CD4-positive, alpha-beta T cell (primary cell): Measurements from ENCODE around the gene NTNG2. TPM values are rescaled to one million over a fixed set of nuclear protein-coding genes. Genes with fewer than 3 reads are reported as not detected.

Experiments
- ATAC-seq: fragments of 200-7000 bp; cut with Tn5 transposase; one replicate; pipeline ENCODE4 v1.10.0; 2022; ENCODE audit warnings: mild to moderate bottlenecking; ENCODE audit not compliant: poor library complexity
- CTCF ChIA-PET: fragments of 350-600 bp; sonication (Branson Sonifier 250); formaldehyde crosslinking; loops from one replicate; lab custom pipeline; 2021; ENCODE audit warnings: antibody characterized with exemption, inconsistent platforms; lab: Charles Lee
- POLR2A ChIA-PET: fragments of 350-600 bp; sonication (Branson Sonifier 250); formaldehyde crosslinking; loops from one replicate; lab custom pipeline; 2021; ENCODE audit warnings: antibody characterized with exemption, inconsistent platforms; lab: Charles Lee
- DNase-seq, 14 experiments: peaks; one replicate each; pipeline ENCODE4 v3.0.0-alpha.2; 2013 to 2020; ENCODE audit warnings: mixed read lengths in 2 of 14
- H3K27ac ChIP-seq, 2 donors: one replicate each; pipeline versions ENCODE4 v1.5.1 to v1.7.0; 2013; ENCODE audit warnings: low read length in 2 of 2, low read depth in 1 of 2, mild to moderate bottlenecking in 1 of 2
- H3K27me3 ChIP-seq, 2 experiments: 1 replicate in 1 of 2; 2 replicates in 1 of 2; pipeline versions ENCODE4 v1.6.1 to v1.7.0; 2013; ENCODE audit warnings: low read length in 2 of 2, control low read depth in 1 of 2, mild to moderate bottlenecking in 1 of 2, moderate library complexity in 1 of 2; ENCODE audit not compliant: insufficient read depth in 2 of 2, control insufficient read depth in 1 of 2
- H3K36me3 ChIP-seq: one replicate; pipeline ENCODE4 v1.6.1; 2013; ENCODE audit warnings: low read length, control low read depth; ENCODE audit not compliant: insufficient read depth
- H3K4me1 ChIP-seq: one replicate; pipeline ENCODE4 v1.6.1; 2013; ENCODE audit warnings: low read length, control low read depth; ENCODE audit not compliant: insufficient read depth
- H3K4me3 ChIP-seq: one replicate; pipeline ENCODE4 v1.5.1; 2013; ENCODE audit warnings: mild to moderate bottlenecking, low read length, moderate library complexity
- H3K9me3 ChIP-seq, 2 experiments: 1 replicate in 1 of 2; 2 replicates in 1 of 2; pipeline versions ENCODE4 v1.6.1 to v1.7.0; 2013; ENCODE audit warnings: low read length in 2 of 2, mild to moderate bottlenecking in 2 of 2, control low read depth in 1 of 2, moderate library complexity in 1 of 2; ENCODE audit not compliant: control insufficient read depth in 1 of 2, insufficient read depth in 1 of 2
- H3K27ac Mint-ChIP-seq: one replicate; pipeline ENCODE4 v1.8.0; 2020; ENCODE audit warnings: mixed read lengths
- H3K27me3 Mint-ChIP-seq: one replicate; pipeline ENCODE4 v1.8.0; 2021; ENCODE audit warnings: mixed read lengths
- H3K36me3 Mint-ChIP-seq: one replicate; pipeline ENCODE4 v1.8.0; 2021; ENCODE audit warnings: low read depth, mixed read lengths
- H3K4me1 Mint-ChIP-seq: one replicate; pipeline ENCODE4 v1.8.0; 2021; ENCODE audit warnings: low read depth, mixed read lengths
- H3K4me3 Mint-ChIP-seq: one replicate; pipeline ENCODE4 v1.8.0; 2020; ENCODE audit warnings: mild to moderate bottlenecking, mixed read lengths
- H3K9me3 Mint-ChIP-seq: one replicate; pipeline ENCODE4 v1.8.0; 2020; ENCODE audit warnings: mixed read lengths
- intact Hi-C, 2 experiments: fragments of 100-400 bp; cut with DNase I in 1 of 2; cut with micrococcal nuclease in 1 of 2; formaldehyde crosslinking; loops; one replicate each; pipeline versions ENCODE4 v1.15.1 to v1.9.0; 2023 to 2025; cut with DNase I, micrococcal nuclease
- total RNA-seq, 174 experiments: library from RNA in 2 of 174; stranded (reverse) in 2 of 174; gene quantifications; one replicate each; pipeline ENCODE4 v1.2.3 and lab custom pipeline; 2021 to 2026
- TF ChIP-seq, protein P1 (sequence below): fragments of 200-600 bp; IDR thresholded peaks from one replicate; pipeline ENCODE4 v1.8.0; 2022; ENCODE audit warnings: antibody characterized with exemption, mild to moderate bottlenecking

The NTNG2 gene
- total RNA-seq, 2 experiments from 2014 or later: 2.2 to 2.6 TPM

DNA sequence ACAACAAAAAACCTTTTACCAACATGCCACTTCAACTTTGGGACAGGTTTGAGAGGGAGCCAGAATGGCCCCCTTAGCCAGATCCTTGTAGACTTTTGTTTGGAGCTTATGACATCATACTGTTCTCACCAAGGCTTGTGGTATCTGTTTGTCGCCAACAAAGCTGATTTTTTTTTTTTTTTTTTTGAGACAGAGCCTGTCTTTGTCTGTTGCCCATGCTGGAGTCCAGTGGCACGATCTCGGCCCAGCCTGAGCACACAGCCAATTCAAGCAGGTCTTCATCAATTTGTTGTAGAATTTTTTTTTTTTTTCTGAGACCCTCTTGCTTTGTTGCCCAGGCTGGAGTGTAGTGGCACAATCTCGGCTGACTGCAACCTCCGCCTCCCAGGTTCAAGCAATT is 26.4 kb upstream of the NTNG2 start:
- Mint-ChIP-seq H3K4me1 (no peaks in the 10 kb centered on the region), H3K27me3 (peaks cover 72% of the 10 kb centered on the region), H3K4me3 (no peak overlapping the region), H3K9me3 (no peaks in the 10 kb centered on the region), H3K27ac (no peak overlapping the region), H3K36me3 (no peaks in the 10 kb centered on the region)
- Histone ChIP-seq H3K9me3 (peaks cover 0 to 5% of the 10 kb centered on the region in 2 experiments), H3K36me3 (no peaks in the 10 kb centered on the region), H3K27me3 (peaks cover 14 to 35% of the 10 kb centered on the region in 2 experiments), H3K4me3 (no peak overlapping the region), H3K27ac (no peak overlapping the region), H3K4me1 (no peaks in the 10 kb centered on the region)
- DNase-seq: no peak
- TF ChIP-seq, protein P1, sequence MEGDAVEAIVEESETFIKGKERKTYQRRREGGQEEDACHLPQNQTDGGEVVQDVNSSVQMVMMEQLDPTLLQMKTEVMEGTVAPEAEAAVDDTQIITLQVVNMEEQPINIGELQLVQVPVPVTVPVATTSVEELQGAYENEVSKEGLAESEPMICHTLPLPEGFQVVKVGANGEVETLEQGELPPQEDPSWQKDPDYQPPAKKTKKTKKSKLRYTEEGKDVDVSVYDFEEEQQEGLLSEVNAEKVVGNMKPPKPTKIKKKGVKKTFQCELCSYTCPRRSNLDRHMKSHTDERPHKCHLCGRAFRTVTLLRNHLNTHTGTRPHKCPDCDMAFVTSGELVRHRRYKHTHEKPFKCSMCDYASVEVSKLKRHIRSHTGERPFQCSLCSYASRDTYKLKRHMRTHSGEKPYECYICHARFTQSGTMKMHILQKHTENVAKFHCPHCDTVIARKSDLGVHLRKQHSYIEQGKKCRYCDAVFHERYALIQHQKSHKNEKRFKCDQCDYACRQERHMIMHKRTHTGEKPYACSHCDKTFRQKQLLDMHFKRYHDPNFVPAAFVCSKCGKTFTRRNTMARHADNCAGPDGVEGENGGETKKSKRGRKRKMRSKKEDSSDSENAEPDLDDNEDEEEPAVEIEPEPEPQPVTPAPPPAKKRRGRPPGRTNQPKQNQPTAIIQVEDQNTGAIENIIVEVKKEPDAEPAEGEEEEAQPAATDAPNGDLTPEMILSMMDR: no peak
- POLR2A ChIA-PET: no interaction called here
- CTCF ChIA-PET: interaction anchor here (0.7 to 2.0 kb wide), 2 partner anchors 34 to 107 kb away, joined by 3 to 5 read pairs; no protein-coding TSS in a partner anchor
- intact Hi-C loops: no loop called here
- no peak for ATAC-seq

DNA sequence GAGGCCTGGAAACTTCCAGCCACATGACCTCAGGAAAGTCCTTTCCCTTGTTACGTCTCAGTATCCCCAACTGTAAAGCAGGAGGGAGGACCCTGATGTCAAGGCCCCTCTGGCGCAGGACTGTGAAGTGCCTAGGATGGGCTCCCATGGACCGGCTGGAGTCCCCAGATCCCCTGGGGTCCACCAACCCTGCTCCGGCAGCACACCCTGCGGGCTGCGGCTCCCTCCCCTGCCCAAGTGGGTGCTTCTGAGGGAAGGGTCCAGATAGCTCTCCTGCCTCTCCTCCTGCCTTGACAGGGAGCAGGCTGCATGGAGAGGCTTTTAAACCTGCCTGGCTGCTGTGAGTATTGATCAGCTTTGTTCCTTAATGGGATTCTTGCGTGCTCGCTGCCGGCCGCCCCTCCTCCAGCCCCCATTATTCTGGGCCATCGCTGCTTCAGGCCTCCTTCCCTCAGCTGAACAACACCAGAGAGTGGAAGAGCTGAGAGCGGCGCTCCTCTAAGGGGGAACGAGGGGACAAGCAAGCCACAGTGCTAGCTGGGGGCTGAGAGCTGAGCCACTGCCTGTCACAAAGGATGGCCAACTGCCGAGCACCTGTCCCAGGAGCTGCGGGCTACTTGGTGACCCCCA is 25.6 kb upstream of the NTNG2 start:
- peaks cover under 1% of the 10 kb centered on the region for H3K4me1 ChIP-seq
- intact Hi-C loops: no loop called here
- no peaks in the 10 kb centered on the region for H3K36me3 ChIP-seq
- no peak overlapping the region for H3K27ac Mint-ChIP-seq
- H3K4me3 ChIP-seq: no peak overlapping the region
- peaks cover 18 to 31% of the 10 kb centered on the region in 2 experiments for H3K27me3 ChIP-seq
- H3K36me3 Mint-ChIP-seq: no peaks in the 10 kb centered on the region
- ATAC-seq: no peak
- H3K9me3 ChIP-seq: peaks cover 0 to 6% of the 10 kb centered on the region in 2 experiments
- ChIA-PET CTCF (no interaction called here), POLR2A (no interaction called here)
- H3K4me3 Mint-ChIP-seq: no peak overlapping the region
- peaks cover 67% of the 10 kb centered on the region for H3K27me3 Mint-ChIP-seq
- no peaks in the 10 kb centered on the region for H3K9me3 Mint-ChIP-seq
- H3K27ac ChIP-seq: no peak overlapping the region
- H3K4me1 Mint-ChIP-seq: peaks cover 2% of the 10 kb centered on the region
- DNase-seq: no peak
- TF ChIP-seq, protein P1: no peak

DNA sequence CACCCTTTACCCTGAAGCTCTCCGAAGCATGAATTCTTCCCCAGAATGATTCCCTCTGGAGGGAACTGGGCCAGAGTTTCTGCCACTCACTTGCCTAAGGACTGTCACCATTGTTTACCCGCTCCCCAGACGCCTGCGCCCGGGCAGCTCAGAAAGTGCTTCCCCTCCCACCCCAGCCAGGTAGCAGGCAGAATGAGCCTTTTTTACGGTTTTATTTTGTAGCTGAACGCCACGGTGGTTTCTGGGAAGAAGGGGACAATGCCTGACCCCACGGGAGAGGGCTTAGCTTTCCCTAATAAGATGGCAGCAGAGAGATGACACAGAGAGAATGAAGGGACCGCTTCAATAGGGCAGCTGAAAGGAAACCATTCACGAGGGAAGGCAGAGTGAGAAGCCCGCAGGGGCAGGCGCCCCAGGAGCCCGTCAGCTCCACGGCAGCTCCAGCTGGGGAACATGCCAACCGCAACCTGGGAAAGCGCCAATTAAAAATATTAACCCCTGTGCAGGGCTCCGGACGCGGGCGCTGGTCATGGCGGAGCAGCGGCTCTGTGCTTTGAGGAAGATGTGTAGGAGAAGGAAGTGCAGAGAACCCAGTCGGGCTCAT is 20.4 kb upstream of the NTNG2 start:
- ATAC-seq (no peak), DNase-seq (no peak)
- intact Hi-C loops: no loop called here
- Mint-ChIP-seq H3K27me3 (peaks cover 82% of the 10 kb centered on the region), H3K27ac (no peak overlapping the region), H3K4me1 (peaks cover 12% of the 10 kb centered on the region), H3K4me3 (peak overlapping the region; percentile 75), H3K36me3 (no peaks in the 10 kb centered on the region), H3K9me3 (no peaks in the 10 kb centered on the region)
- H3K4me3 ChIP-seq: peak overlapping the region; percentile 25
- peaks cover 25 to 41% of the 10 kb centered on the region in 2 experiments for H3K27me3 ChIP-seq
- H3K27ac ChIP-seq: no peak overlapping the region
- ChIA-PET CTCF (interaction anchor here (0.9 kb wide), 1 partner anchor 28 kb away, joined by 3 read pairs; no protein-coding TSS in a partner anchor), POLR2A (no interaction called here)
- TF ChIP-seq, protein P1: no peak
- peaks cover 0 to 7% of the 10 kb centered on the region in 2 experiments for H3K9me3 ChIP-seq
- H3K4me1 ChIP-seq: peaks cover 9% of the 10 kb centered on the region
- no peaks in the 10 kb centered on the region for H3K36me3 ChIP-seq
